NCI-H82 (cell line): ENCODE data around the gene PALS2.

Experiments used
- DNase-seq: peaks from one replicate; lab custom pipeline; 2025; lab: John Stamatoyannopoulos, UW

PALS2 gene, protein sequence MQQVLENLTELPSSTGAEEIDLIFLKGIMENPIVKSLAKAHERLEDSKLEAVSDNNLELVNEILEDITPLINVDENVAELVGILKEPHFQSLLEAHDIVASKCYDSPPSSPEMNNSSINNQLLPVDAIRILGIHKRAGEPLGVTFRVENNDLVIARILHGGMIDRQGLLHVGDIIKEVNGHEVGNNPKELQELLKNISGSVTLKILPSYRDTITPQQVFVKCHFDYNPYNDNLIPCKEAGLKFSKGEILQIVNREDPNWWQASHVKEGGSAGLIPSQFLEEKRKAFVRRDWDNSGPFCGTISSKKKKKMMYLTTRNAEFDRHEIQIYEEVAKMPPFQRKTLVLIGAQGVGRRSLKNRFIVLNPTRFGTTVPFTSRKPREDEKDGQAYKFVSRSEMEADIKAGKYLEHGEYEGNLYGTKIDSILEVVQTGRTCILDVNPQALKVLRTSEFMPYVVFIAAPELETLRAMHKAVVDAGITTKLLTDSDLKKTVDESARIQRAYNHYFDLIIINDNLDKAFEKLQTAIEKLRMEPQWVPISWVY

DNA sequence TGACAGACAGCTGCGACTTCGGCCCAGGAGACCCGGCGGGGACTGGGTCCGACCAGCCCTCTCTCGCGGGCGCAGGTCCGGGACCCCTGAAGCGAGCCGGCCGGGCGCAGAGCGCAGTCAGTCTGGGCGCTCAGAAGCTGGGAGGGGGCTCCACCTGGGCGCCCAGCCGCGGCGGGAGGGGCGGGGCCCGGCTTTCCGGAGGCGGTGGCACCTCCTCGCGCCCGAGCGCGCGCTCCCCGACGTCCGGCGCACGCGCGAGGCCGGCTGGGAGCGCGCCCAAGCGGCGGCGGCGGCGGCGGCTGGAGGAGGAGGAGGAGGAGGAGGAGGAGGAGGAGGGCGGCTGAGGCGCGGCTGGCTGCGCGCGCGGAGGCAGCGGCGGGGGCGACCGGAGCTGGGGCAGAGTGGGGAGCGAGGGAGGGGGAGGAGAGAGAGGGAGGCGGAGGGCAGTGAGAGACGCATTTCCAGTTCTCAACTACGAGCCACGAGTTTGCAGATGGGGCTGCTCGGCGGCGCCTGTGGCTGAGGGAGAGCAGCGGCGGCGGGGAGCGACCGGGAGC lies at the start of gene PALS2:
PALS2 (plus strand) TSS at position 456 of the 557 bp plus-strand sequence. CDS start 50,216 bp downstream, outside the sequence.
- DNase-seq = peak; percentile 82

- no peak for DNase-seq
These were observed 42.0 kb upstream of the PALS2 start for GRCh38 chr7:24531255-24531654.

DNA sequence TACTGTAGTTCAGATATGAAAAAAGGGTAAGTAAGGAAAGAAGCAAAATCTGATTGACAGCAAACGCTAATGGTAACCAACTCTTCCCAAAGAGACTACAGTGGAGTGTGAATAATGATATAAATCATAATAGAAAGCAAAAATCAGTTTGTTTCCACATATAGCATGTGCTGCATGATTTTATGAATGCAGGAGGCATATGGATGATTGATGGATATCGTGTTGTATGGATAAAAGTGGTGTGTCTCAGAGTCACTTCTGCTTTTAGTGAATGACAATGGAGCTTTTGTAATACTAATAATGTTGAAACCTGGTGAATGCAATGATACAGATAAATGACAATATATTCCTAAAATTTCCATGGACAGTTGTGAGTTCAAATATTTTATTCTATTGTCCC lies 36.6 kb upstream of the PALS2 start:
- DNase-seq = no peak

DNA sequence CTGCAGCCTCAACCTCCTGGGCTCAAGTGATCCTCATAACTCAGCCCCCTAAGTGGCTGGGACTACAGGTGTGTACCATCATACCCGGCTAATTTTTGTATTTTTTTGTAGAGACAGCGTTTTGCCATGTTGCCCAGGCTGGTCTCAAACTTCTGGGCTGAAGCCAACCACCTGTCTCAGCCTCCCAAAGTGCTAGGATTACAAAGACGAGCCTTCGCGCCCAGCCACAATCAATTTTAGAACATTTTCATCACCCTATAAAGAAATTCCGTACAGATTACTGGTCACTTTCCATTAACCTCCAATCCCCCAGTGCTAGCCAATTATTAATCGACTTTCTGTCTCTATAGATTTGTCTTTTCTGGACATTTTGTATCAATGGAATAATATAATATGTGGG lies 32.3 kb upstream of the PALS2 start:
- DNase-seq = no peak

DNA sequence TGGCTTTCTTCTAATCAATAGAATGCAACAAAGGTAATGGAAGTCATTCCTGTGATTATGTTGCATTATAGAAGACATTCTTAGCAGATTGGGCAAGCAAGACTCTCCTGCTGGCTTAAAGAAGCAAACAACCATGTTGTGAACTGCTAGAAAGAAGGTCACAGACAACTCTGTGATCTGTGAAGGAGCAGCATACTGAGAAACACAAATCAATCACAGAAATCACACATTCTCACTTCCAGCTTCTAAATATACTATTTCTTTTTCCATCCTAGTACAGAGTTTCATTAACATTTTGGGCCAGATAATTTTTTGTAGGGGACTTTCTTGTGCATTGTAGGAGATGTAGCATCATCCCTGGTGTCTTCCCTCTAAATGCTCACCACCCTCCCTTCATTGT lies 28.0 kb upstream of the PALS2 start:
- DNase-seq = no peak

GRCh38 chr7:24548390-24548789 lies 24.9 kb upstream of the PALS2 start:
- no peak for DNase-seq

GRCh38 chr7:24549991-24550390 lies 23.3 kb upstream of the PALS2 start:
- no peak for DNase-seq

GRCh38 chr7:24555184-24555583 lies 18.1 kb upstream of the PALS2 start:
- DNase-seq = no peak

DNA sequence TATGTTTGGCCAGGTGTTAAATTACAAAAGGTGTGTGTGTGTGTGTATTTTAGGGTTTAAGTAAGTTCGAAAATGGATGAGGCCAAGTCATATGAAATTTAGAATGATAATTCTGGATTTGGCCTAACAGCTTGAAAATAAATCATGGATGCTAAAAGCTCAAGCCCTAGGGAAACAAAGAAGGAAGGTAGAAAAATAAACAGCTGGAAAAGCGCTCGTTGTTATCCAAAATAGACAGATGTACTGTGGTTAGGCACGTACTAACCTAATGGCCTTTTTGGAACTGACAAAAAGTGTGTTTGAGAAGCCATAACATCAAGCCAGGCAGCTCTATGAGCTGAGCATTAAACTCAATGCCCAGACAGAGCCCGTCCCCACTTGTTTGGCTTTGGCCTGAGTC lies 17.5 kb upstream of the PALS2 start:
- no peak for DNase-seq

- no peak for DNase-seq
These were observed 12.5 kb upstream of the PALS2 start for GRCh38 chr7:24560772-24561171.

DNA sequence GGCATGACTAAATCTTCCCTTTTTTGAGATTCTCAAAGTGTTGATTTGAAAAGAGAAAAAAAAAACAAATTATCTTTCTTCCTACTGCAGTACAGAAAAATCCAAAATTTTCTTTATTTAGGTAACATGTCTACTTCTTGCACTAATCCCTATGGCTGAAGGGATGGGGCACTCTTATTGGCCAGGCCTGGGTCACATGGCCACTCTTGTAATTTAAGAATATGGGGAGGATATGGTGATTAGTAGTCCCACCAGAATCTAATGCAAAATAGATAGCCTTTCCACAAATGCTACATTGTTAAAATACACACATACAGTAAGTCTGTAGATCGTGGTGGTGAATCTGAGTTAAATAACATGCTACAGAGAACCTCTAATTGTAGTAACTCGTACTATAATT lies 7.0 kb upstream of the PALS2 start:
- DNase-seq = no peak

DNA sequence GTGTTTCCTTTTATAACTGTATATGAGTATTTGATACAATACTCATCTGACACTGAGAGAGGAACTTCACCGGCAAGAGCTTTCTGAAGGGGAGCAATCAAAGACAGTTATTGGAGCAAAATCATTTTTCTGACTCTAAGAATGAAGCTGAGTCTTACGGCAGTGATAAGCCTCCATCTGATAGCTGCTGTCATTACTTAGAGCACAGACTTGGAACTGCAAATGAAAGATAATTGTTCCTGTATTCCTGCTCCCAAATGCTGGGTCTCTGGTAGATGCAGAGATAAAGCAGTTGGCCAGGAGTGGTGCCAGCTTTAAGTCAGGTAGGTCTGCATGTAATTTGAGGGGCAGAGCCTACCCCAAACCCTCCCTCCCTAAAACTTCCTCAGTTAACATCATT lies 2.3 kb upstream of the PALS2 start:
- DNase-seq = no peak

DNA sequence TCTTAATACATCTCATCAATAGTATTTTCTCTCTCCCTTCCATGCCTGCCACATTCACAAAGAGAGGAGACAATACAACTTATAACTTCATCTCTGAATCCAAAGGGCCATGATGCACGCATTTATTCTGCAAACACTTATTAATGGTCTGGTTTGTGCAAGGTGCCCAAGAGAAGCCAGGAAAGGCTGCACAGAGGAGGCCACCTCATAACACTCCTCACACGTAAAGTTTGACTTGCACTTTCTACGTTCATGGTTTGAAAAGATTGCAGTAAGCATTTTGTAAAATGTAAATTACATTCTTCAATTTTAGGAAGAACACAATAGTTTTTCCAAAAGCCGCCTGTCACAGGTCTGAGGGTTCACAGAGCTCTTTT lies 1.2 kb upstream of the PALS2 start:
- DNase-seq = no peak

- peak; percentile 37 for DNase-seq
These were observed 757 bp upstream of the PALS2 start for GRCh38 chr7:24572393-24572996.

DNA sequence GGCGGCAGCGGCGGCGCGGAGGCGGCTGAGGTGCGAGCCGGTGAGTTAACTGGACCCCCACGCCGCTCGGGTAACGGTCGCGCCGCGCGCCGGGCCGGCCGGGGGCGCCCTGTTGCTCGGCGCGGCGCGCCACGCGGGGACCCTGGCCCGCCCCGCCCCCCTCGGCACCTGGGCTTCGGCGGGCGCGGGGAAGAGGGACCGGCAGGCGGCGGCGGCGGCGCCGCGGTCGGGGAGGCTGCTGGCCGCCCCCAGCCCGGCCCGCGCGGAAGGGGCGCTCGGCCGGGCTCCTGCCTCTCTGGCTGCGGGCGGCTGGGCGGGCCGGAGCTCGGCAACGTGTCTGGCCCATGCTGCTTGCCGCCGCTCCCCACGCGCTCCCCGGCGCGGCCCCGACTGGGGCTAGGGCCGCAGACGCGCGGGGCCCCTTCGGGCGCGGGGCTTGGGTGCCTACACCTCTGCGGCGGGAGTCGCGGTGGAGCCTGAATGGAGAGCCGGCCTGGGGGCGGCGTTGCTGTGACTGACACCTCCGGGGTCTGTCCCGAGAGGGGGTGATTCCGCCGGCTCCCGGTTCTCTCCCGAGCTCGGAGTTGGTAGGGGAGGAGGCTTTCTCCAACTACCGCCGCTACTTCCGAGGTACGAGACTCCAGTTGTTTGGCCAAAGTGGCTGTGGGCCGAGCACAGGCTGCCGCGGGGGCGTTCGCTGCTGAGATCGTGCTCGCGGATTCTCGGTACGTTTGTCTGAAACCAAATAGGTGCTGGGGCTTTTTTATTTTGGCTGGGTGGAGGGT lies 494 bp downstream of the PALS2 start:
- peak; percentile 74 for DNase-seq

- DNase-seq = peak; percentile 47
These were observed 1.1 kb downstream of the PALS2 start for GRCh38 chr7:24574386-24574785.

DNA sequence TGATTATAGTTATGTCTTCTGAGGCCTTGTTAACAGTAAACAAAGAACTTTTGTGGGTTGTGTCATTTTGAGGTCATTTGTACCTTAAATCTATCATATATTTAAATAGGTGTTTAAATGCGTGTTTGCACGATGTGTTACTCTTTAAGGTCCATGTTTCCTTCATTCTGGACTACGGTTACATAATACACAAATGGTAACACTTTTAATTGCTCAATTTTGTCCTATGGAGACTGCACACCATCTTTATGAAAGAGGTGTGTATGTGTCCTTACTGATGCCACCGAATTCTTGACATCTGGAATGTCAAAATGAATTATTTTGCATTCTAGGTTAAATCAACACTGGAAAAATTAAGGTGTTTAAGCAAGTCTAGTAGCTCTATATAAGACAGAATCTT lies 1.7 kb downstream of the PALS2 start:
- DNase-seq = no peak

GRCh38 chr7:24576171-24577025 lies 3.1 kb downstream of the PALS2 start:
- DNase-seq = peak; percentile 84

- no peak for DNase-seq
These were observed 4.8 kb downstream of the PALS2 start for GRCh38 chr7:24578052-24578451.

GRCh38 chr7:24580283-24580946 lies 7.2 kb downstream of the PALS2 start:
- no peak for DNase-seq

- DNase-seq = no peak
These were observed 8.9 kb downstream of the PALS2 start for GRCh38 chr7:24582166-24582565.
